RPMI7951 (cell line): ENCODE data around the gene POFUT1. TPM values are rescaled to one million over a fixed set of nuclear protein-coding genes. Genes with fewer than 3 reads are reported as not detected.

Source experiments
- DNase-seq: peaks from one replicate; pipeline ENCODE4 v3.0.0-alpha.2; 2012; ENCODE audit warnings: low read depth
- total RNA-seq: library from RNA; depleted of rRNA; stranded (reverse); fragments of >200 nt; shearing (Covaris generic); gene quantifications from 2 replicates; pipeline ENCODE4 v1.2.3, GENCODE V29; 2014; rRNA removed

POFUT1 gene
- total RNA-seq, 1 experiment from 2014 or later: 65.2 TPM

GRCh38 chr20:32277361-32278198, 69.9 kb downstream of the POFUT1 start, which contains the start of gene KIF3B:
Gene KIF3B (plus strand): TSS chr20:32277651. CDS start chr20:32309778, 32,127 bp downstream.
- peak; percentile 95 for DNase-seq

DNA sequence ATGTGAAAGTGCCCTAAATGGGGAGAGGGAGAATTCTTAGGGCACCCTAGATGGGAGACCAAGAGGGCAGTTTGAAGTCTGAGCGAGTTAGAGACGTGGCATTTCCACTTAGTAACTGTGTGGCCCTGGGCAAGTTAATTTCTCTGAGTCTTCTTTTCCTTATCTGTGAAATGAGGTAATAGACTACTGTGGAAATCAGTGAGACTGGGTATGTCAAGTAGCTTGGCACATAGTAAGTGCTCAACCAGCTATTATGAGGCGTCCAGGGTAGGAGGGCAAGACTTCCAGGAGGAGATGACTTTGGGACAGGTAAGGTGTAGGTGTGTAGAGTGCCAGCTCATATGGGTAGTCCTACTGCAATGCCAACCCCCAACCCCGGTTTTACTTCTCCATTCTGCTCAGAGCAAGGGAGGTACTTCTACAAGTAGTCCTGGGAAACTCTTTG, 70.5 kb downstream of the POFUT1 start:
- peak; percentile 15 for DNase-seq

DNA sequence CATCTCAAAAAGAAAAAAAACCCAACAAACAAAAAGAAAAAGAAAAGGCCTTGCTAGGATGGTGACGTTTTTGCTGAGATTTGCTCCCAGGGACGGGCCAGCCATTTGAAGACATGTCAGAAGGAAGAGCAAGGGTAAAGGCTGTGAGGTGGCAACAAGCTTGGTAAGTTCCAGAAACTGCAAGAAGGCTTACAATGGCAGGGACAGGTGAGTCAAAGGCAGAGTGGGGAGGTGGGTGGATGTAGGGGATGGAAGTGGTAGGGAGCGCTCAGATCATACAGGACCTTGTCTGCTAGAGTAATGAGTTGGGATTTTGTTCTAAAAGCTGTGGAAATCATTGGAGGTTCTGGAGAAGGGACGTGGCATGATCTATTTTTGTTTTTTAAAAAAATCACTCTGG, 74.0 kb downstream of the POFUT1 start:
- DNase-seq: no peak

DNA sequence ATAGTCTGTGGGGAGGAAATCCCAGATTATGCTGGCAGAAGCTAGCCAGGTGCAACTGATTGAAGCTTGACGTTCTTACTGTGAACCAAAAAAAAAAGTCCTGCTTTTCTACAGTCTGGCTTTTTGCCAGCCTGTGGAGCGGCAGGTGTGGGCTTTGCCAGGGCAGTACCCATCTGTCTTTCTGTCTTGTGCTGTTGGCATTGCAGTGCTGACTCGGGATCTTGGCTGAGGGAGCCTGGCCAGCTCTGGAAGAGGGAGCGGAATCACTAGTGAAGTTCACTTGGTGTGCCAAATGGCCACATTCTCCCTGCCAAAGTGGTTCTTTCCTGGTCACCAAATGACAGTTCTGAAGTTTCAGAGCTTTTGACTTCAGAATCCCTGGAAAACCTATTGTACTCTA, 74.8 kb downstream of the POFUT1 start:
- no peak for DNase-seq

DNA sequence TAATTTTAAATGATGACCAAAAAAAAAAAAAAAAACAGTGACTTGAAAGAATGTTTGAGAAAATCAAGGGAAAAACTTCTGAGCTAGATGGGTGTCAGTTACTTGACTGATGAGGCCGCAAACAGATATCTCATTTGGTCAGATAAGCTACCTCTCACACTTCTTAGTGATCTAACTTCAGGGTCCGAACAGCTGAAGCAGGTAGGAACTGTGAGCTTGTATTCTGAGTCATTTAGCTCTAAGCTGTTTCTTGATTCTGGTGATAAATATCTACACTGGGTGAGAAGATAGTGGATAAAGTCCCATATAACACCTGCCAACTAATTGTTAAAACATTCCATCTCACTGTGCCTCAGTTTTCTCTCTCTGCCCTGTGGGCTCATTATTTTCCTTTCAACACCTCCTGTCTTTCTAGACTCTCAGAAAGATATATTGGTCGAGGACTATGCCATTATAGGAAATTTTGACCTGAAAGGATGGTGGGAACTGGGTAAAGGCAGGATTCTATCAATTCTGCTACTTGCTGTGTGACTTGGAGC, 77.5 kb downstream of the POFUT1 start:
- DNase-seq: no peak

GRCh38 chr20:32285621-32286371, 78.1 kb downstream of the POFUT1 start:
- DNase-seq: peak; percentile 77

DNA sequence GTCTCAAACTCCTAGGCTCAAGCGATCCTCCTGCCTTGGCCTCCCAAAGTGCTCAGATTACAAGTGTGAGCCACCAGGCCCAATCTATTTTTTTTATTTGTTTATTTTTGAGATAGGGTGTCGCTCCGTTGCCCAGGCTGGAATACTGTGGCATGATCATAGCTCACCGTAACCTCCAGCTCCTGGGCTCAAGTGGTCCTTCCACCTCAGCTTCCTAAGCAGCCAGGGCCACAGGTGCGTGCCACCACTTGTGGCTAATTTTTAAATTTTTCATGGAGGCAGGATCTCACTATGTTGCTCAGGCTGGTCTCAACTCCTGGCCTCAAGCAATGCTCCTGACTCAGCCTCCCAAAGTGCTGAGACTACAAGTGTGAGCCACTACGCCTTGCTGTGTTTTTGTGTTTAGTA, 79.6 kb downstream of the POFUT1 start:
- DNase-seq: no peak

Other genes with a start within 250 kb of the POFUT1 start
- gene XKR7, start 239.7 kb upstream of the POFUT1 start, total RNA-seq: not detected in 2 replicates
- not detected in 2 replicates for gene CCM2L, start 197.4 kb upstream of the POFUT1 start, total RNA-seq
- not detected in 2 replicates for gene HCK, start 155.6 kb upstream of the POFUT1 start, total RNA-seq
- 45.4 and 52.9 TPM in 2 replicates for gene TM9SF4, start 98.2 kb upstream of the POFUT1 start, total RNA-seq
- 5.9 and 6.0 TPM in 2 replicates for gene PLAGL2, start 137 bp upstream of the POFUT1 start, total RNA-seq
- gene KIF3B, start 69.8 kb downstream of the POFUT1 start, total RNA-seq: 26.3 and 27.5 TPM in 2 replicates
- 29.9 and 30.1 TPM in 2 replicates for gene ASXL1, start 150.5 kb downstream of the POFUT1 start, total RNA-seq